Retinal pigment epithelial cell (primary cell): ENCODE results near the gene OTUD4.
A peak's percentile ranks its signal among the peaks of the same experiment; 100 is the strongest.

Experiments
- DNase-seq: peaks from one replicate; pipeline ENCODE4 v3.0.0-alpha.2; 2010; ENCODE audit warnings: low read depth
- H3K4me3 ChIP-seq: 2 replicates; pipeline ENCODE4 v1.5.1; 2011; ENCODE audit warnings: mild to moderate bottlenecking, low read length, control low read depth, moderate library complexity
- TF ChIP-seq, protein P1 (sequence below): conservative IDR thresholded peaks from 2 replicates; pipeline ENCODE4 v1.5.1; 2011; ENCODE audit warnings: low read depth, low read length, control low read depth, inconsistent platforms

Gene OTUD4

DNA sequence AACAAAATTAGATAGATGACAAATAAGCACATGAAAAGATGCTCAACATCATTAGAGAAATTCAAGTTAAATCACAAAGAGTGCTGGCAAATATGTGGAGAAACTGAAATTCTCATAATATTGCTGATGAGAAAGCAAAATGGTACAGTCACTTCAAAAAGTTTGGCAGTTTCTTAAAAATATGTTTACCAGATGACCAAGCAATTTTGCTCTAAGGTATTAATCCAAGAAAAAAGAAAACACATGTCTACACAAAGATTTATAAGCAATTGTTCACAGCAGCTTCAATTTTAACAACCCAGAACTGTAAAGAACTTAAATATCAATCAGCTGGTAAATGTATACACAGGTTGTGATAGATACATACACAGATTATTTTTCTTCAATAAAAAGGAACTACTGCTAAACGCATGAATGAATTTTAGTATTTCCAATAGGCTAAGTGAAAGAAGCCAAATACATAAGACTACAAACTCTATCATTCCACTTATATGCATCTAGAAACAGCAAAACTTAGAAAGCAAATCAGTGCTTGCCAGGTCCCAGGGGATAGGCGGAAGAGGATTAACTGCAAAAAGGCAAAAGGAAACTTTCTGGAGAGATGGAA lies 11.7 kb downstream of the OTUD4 start:
- DNase-seq: no peak
- H3K4me3 ChIP-seq: no peak overlapping the region

DNA sequence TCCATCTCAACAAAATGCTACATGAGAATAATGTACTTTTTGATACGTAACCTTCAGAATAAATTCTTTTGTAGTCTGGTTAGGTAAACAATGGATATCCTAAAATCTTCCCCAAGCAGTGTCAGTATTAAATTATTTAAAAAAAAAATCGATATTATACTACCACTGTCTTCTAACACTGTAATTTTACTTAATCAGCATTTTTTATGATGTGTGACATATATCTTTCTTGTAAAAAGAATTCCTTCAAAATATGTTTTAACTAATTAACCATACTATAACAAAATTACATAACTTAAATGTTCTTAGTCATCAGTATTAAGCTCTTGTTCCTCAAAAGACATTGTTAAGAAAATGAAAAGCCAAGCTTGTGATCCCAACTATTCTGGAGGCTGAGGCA lies 12.5 kb downstream of the OTUD4 start:
- no peak overlapping the region for H3K4me3 ChIP-seq
- TF ChIP-seq, protein P1, sequence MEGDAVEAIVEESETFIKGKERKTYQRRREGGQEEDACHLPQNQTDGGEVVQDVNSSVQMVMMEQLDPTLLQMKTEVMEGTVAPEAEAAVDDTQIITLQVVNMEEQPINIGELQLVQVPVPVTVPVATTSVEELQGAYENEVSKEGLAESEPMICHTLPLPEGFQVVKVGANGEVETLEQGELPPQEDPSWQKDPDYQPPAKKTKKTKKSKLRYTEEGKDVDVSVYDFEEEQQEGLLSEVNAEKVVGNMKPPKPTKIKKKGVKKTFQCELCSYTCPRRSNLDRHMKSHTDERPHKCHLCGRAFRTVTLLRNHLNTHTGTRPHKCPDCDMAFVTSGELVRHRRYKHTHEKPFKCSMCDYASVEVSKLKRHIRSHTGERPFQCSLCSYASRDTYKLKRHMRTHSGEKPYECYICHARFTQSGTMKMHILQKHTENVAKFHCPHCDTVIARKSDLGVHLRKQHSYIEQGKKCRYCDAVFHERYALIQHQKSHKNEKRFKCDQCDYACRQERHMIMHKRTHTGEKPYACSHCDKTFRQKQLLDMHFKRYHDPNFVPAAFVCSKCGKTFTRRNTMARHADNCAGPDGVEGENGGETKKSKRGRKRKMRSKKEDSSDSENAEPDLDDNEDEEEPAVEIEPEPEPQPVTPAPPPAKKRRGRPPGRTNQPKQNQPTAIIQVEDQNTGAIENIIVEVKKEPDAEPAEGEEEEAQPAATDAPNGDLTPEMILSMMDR: no peak
- no peak for DNase-seq

More for the DNA sequence above, 11.7 kb downstream of the OTUD4 start:
- TF ChIP-seq, protein P1: no peak

DNA sequence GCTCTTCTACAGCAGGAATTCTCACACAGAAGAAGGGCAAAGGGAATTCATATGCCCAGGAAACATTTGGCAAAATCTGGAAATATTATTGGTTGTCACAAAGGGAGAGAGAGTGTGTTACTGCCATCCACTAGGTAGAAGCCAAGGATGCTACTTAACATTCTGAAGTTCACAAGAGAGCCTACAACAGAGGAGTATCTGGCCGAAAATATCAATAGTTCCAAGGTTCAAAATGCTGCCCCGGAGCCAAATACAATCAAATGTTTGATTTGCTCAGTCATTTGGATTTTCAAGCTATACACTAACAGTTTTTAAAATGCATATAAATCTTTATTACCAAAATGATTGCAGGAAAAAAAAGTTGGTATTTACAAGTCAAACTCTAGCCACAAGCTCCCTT lies 18.8 kb downstream of the OTUD4 start:
- H3K4me3 ChIP-seq: no peak overlapping the region
- TF ChIP-seq, protein P1: no peak
- DNase-seq: no peak

DNA sequence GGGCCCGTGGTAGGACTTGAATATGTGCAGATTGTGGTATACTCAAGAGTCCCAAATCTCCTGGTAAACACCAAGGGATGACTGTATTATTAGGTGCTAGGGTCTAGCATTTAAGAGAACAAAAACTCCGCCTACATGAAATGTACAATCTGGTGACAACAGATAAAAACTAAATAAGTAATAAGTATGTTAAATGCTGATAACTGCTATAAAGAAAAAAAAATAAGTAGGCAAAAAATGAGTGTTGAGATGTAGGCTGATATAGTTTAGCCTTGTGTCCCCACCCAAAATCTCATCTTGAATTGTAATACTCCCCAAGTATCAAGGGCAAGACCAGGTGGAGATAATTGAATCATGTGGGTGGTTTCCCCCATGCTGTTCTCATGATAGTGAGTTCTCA lies 23.4 kb downstream of the OTUD4 start:
- no peak overlapping the region for H3K4me3 ChIP-seq
- no peak for DNase-seq
- TF ChIP-seq, protein P1: no peak

DNA sequence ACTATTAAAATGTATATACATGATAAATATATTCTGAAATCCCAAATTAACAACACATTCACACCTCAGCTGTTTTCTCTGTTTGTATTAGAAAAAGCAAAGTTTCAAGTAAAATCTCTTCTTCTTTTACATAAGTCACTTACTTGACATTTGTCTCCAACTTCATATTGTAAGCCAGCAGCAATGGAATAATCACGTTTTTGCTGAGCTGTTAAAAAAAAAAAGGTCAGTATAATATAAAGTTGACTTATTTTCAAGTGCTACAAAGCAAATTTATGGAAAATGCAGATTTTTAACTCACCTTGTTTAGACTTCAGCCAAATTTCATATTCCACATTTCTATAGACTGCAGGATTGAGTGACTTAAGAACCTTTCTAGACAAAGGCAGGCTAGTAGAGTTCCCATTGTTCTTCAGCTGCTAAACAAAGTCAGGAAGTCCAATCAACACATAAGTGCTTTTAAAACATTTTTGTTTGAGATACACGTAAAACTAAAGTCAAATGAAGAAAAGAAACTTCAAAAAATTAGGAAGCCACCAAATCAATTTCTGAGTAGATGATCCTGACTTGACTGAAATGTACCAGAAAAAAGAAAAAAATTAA lies 25.0 kb downstream of the OTUD4 start:
- TF ChIP-seq, protein P1: no peak
- DNase-seq: no peak
- no peak overlapping the region for H3K4me3 ChIP-seq

DNA sequence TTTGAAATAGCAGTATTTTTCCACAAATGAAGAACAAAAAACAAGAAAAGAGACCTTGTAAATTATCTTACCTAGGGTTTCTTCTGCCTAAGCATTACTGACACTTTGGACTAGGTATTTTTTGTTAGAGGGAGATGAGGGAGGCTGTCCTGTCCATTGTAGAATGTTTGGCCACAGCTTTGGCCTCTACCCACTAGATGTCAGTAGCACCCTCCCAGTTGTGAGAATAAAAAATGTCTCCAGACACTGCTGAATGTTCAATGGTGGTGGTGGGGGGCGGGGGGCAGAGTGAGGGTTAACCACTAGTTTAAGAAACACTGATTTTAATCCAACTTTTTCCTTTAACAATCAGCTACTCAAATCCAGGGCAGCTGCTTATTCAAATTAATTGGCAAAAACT lies 25.8 kb downstream of the OTUD4 start:
- no peak for DNase-seq
- TF ChIP-seq, protein P1: peak; percentile 70
- no peak overlapping the region for H3K4me3 ChIP-seq

DNA sequence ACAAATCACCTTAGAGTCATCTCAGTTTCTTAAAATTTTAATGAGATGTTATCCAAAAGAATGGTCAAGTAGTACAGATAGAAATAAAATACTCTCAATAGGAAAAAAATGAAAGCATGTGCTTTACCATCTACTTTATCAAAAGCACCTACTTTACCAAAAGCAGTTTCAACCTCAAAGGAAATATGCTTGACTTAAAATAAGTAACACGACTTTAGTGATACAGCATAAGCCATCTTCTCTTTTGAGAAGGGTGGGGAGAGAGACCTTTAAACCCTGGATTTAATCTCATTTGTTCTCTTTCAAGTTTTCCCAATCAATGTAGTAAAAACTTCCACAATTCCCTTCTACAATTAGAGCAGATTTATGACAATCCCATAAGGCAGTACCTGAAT lies 26.5 kb downstream of the OTUD4 start:
- H3K4me3 ChIP-seq: no peak overlapping the region
- DNase-seq: no peak
- TF ChIP-seq, protein P1: no peak
